ENCODE data around the gene GPS2. TPM values are rescaled to one million over a fixed set of nuclear protein-coding genes. Genes with fewer than 3 reads are reported as not detected.

The GPS2 gene
- total RNA-seq, 4 donors from 2014 or later = 66.9 to 104 (median 82.5) TPM

DNA sequence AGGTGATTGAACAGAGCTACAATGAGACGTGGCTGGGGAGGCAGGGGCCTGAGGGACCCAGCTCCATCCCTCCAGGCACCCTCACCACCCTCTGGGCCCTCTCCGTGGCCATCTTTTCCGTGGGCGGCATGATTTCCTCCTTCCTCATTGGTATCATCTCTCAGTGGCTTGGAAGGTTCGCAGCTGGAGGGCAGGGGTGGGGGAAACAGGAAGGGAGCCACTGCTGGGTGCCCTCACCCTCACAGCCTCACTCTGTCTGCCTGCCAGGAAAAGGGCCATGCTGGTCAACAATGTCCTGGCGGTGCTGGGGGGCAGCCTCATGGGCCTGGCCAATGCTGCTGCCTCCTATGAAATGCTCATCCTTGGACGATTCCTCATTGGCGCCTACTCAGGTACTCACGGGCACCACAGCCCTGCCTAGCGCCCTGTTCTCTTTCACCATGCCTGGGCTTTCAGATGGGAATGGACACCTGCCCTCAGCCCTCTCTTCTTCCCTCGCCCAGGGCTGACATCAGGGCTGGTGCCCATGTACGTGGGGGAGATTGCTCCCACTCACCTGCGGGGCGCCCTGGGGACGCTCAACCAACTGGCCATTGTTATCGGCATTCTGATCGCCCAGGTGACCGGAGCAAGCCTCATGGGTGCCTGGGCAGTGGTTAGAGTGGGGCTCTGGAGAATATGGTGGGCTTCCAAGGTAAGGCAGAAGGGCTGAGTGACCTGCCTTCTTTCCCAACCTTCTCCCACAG, 31.5 kb downstream of the GPS2 start:
- 85% methylated on average over 5 of the region's 18 CpGs; no CpG with 5 or more reads in 1 of the 2 donors for WGBS, 2 donors (ENCODE audit: low coverage in 1 of 2)
- Histone ChIP-seq H3K4me1 (peaks cover 0 to 82% (median 24%) of the 10 kb centered on the region in 3 donors), H3K9me3 (no peaks in the 10 kb centered on the region), H3K4me3 (peak overlapping the region; percentile 53 to 86), H3K36me3 (peaks cover 0 to 45% of the 10 kb centered on the region in 2 donors), H3K27ac (peak overlapping the region; percentile 81 to 98 (median 96)), H3K27me3 (no peaks in the 10 kb centered on the region)
- TF ChIP-seq, protein P1, sequence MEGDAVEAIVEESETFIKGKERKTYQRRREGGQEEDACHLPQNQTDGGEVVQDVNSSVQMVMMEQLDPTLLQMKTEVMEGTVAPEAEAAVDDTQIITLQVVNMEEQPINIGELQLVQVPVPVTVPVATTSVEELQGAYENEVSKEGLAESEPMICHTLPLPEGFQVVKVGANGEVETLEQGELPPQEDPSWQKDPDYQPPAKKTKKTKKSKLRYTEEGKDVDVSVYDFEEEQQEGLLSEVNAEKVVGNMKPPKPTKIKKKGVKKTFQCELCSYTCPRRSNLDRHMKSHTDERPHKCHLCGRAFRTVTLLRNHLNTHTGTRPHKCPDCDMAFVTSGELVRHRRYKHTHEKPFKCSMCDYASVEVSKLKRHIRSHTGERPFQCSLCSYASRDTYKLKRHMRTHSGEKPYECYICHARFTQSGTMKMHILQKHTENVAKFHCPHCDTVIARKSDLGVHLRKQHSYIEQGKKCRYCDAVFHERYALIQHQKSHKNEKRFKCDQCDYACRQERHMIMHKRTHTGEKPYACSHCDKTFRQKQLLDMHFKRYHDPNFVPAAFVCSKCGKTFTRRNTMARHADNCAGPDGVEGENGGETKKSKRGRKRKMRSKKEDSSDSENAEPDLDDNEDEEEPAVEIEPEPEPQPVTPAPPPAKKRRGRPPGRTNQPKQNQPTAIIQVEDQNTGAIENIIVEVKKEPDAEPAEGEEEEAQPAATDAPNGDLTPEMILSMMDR (IDR thresholded peaks at IDR 0.05) = no peak
- TF ChIP-seq EP300 (IDR thresholded peaks at IDR 0.05) = no peak
- TF ChIP-seq POLR2AphosphoS5 (IDR thresholded peaks at IDR 0.05) = no peak
- TF ChIP-seq POLR2A (IDR thresholded peaks at IDR 0.05) = no peak
- no peak for ATAC-seq

DNA sequence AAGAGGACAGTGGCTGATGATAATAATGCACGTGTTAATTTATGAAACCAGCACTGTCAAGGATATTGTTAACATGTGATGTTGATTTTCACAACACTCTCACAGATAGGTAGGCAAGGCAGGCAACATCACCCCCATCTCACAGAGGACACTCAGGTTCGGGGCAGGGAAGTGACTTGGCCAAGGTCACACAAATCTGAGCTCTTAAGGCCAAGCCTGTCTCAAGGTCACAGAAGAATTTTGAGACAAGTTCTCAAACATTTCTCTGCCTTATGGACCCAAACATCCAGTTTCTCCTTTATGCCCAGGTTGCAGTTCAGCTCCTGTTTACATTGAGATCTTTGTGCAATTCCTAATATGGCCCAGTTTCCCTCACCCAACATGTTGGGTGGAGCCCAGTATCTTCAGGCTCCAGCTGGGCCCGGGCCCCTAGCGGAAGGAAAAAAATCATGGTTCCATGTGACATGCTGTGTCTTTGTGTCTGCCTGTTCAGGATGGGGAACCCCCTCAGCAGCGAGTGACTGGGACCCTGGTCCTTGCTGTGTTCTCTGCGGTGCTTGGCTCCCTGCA, 32.3 kb downstream of the GPS2 start:
- peak overlapping the region; percentile 53 to 86 for H3K4me3 ChIP-seq
- TF ChIP-seq, protein P1 (IDR thresholded peaks at IDR 0.05) = peak in 3 of 4 experiments; percentile 35 to 65 (median 57)
- TF ChIP-seq EP300 (IDR thresholded peaks at IDR 0.05) = no peak
- TF ChIP-seq POLR2AphosphoS5 (IDR thresholded peaks at IDR 0.05) = peak; percentile 57
- H3K36me3 ChIP-seq = peaks cover 0 to 44% of the 10 kb centered on the region in 2 donors
- peaks cover 0 to 76% (median 24%) of the 10 kb centered on the region in 3 donors for H3K4me1 ChIP-seq
- H3K27me3 ChIP-seq = no peaks in the 10 kb centered on the region
- peak overlapping the region; percentile 81 to 98 (median 96) for H3K27ac ChIP-seq
- no peak for ATAC-seq
- 25 to 43% methylated on average over 1 to 2 of the region's 6 CpGs for WGBS, 2 donors (ENCODE audit: low coverage in 1 of 2)
- H3K9me3 ChIP-seq = no peaks in the 10 kb centered on the region

DNA sequence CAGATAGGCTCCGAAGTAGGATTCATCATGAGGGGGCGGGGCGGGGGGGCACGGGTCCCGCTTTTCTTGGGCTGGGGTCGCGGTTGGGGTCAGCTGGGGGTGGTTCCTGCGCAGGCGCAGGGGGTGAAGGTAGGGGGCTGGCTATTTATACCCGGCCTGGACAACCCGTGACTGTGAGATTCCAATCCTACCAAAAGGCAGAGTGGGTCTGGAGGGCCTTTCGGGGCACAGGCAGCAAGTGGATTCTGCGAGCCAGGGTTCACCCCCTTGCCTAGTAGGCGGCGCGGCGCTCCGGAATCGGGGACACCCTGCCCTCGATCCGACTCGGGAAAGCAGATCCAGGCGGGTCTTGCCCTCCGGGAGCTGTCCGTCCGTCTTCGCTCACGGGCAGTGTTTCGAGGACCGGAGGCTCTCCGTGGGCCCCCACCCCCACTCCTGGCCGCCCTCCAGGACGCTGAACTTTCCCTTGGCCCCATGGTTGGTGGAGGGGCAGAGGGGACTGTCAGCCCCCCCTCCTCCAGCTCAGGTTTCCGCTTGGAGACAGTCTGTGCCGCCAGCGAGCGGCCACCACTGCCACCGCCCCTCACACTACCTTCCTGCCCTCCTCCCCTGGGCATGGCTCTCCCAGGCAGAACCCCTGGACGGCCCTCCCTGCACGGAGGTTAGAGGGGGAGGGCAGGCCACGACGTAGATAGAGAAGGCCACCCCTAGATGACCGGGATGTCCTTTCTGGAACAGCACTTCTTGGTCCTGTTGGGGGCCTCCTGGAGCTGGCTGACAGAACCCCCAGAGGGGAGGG, 33.0 kb downstream of the GPS2 start:
- H3K27me3 ChIP-seq = no peaks in the 10 kb centered on the region
- H3K27ac ChIP-seq = peak overlapping the region; percentile 81 to 98 (median 96)
- TF ChIP-seq POLR2AphosphoS5 (IDR thresholded peaks at IDR 0.05) = peak; percentile 80
- no peak for TF ChIP-seq EP300 (IDR thresholded peaks at IDR 0.05)
- TF ChIP-seq, protein P1 (IDR thresholded peaks at IDR 0.05) = no peak
- peak in 1 of 2 donors; percentile 36 for TF ChIP-seq POLR2A (IDR thresholded peaks at IDR 0.05)
- no peaks in the 10 kb centered on the region for H3K9me3 ChIP-seq
- ATAC-seq = peak; percentile 14
- H3K4me3 ChIP-seq = peak overlapping the region; percentile 53 to 86
- H3K36me3 ChIP-seq = peaks cover 0 to 37% of the 10 kb centered on the region in 2 donors
- 3 to 5% methylated on average over 6 to 10 of the region's 43 CpGs for WGBS, 2 donors (ENCODE audit: low coverage in 1 of 2)
- peaks cover 0 to 69% (median 24%) of the 10 kb centered on the region in 3 donors for H3K4me1 ChIP-seq

DNA sequence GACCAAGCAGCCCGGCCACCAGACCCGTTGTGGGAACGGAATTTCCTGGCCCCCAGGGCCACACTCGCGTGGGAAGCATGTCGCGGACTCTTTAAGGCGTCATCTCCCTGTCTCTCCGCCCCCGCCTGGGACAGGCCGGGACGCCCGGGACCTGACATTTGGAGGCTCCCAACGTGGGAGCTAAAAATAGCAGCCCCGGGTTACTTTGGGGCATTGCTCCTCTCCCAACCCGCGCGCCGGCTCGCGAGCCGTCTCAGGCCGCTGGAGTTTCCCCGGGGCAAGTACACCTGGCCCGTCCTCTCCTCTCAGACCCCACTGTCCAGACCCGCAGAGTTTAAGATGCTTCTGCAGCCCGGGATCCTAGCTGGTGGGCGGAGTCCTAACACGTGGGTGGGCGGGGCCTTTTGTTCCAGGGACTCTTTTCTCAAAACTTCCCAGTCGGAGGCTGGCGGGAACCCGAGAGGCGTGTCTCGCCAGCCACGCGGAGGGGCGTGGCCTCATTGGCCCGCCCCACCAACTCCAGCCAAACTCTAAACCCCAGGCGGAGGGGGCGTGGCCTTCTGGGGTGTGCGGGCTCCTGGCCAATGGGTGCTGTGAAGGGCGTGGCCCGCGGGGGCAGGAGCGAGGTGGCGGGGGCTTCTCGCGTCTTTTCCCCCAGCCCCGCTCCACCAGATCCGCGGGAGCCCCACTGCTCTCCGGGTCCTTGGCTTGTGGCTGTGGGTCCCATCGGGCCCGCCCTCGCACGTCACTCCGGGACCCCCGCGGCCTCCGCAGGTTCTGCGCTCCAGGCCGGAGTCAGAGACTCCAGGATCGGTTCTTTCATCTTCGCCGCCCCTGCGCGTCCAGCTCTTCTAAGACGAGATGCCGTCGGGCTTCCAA, 33.8 kb downstream of the GPS2 start, which contains the start of gene SLC2A4:
TSS of gene SLC2A4 (plus strand) at position 645 of the 879 bp plus-strand sequence. CDS start at position 862, 217 bp downstream.
- H3K9me3 ChIP-seq = no peaks in the 10 kb centered on the region
- ATAC-seq = peak; percentile 88
- H3K4me1 ChIP-seq = peaks cover 0 to 61% (median 24%) of the 10 kb centered on the region in 3 donors
- no peaks in the 10 kb centered on the region for H3K27me3 ChIP-seq
- peaks cover 0 to 31% of the 10 kb centered on the region in 2 donors for H3K36me3 ChIP-seq
- peak within 1 kb of the TSS; percentile 53 to 86 for H3K4me3 ChIP-seq
- WGBS, 2 donors (ENCODE audit: low coverage in 1 of 2) = no CpG with 5 or more reads among the region's 71 CpGs
- TF ChIP-seq POLR2AphosphoS5 (IDR thresholded peaks at IDR 0.05) (peak; percentile 84), EP300 (IDR thresholded peaks at IDR 0.05) (no peak), POLR2A (IDR thresholded peaks at IDR 0.05) (peak; percentile 78 to 86)
- TF ChIP-seq, protein P1 (IDR thresholded peaks at IDR 0.05) = peak in 1 of 4 experiments; percentile 23
- H3K27ac ChIP-seq = peak within 1 kb of the TSS; percentile 81 to 98 (median 96)
